Measurements from ENCODE around the gene SLC44A2.
A peak's percentile ranks its signal among the peaks of the same experiment; 100 is the strongest.

SLC44A2 gene

GRCh38 chr19:10625003-10625761 lies at the start of gene SLC44A2:
TSS of gene SLC44A2 (plus strand) at chr19:10625553. CDS start at chr19:10625634, 81 bp downstream.
- DNase-seq (ENCODE audit: low read depth in 3 of 3): no peak

GRCh38 chr19:10577951-10578350 lies 47.4 kb upstream of the SLC44A2 start:
- no peak for DNase-seq (ENCODE audit: low read depth in 3 of 3)

- peak; percentile 80 to 86 (median 81) for DNase-seq (ENCODE audit: low read depth in 3 of 3)
Measured at GRCh38 chr19:10580979-10581631, 44.2 kb upstream of the SLC44A2 start.

GRCh38 chr19:10582091-10582490 lies 43.3 kb upstream of the SLC44A2 start:
- no peak for DNase-seq (ENCODE audit: low read depth in 3 of 3)

- DNase-seq (ENCODE audit: low read depth in 3 of 3): no peak
Measured at GRCh38 chr19:10583036-10583776, 42.1 kb upstream of the SLC44A2 start.

- DNase-seq (ENCODE audit: low read depth in 3 of 3): no peak
Measured at GRCh38 chr19:10586396-10586795, 39.0 kb upstream of the SLC44A2 start.

GRCh38 chr19:10587022-10587838 lies 38.1 kb upstream of the SLC44A2 start, which contains the start of gene AP1M2:
TSS of gene AP1M2 (minus strand) at chr19:10587312. CDS start at chr19:10587231, 81 bp downstream.
- no peak for DNase-seq (ENCODE audit: low read depth in 3 of 3)

- DNase-seq (ENCODE audit: low read depth in 3 of 3): no peak
Measured at GRCh38 chr19:10587839-10588150, 37.6 kb upstream of the SLC44A2 start.

GRCh38 chr19:10593148-10593547 lies 32.2 kb upstream of the SLC44A2 start:
- DNase-seq (ENCODE audit: low read depth in 3 of 3): no peak

- DNase-seq (ENCODE audit: low read depth in 3 of 3): no peak
Measured at GRCh38 chr19:10593820-10594637, 31.3 kb upstream of the SLC44A2 start.

- DNase-seq (ENCODE audit: low read depth in 3 of 3): no peak
Measured at GRCh38 chr19:10600149-10600548, 25.2 kb upstream of the SLC44A2 start.

GRCh38 chr19:10601999-10602329 lies 23.4 kb upstream of the SLC44A2 start:
- no peak for DNase-seq (ENCODE audit: low read depth in 3 of 3)

GRCh38 chr19:10602330-10603083 lies 22.8 kb upstream of the SLC44A2 start:
- DNase-seq (ENCODE audit: low read depth in 3 of 3): peak; percentile 78 to 91 (median 79)

- peak; percentile 51 to 61 (median 57) for DNase-seq (ENCODE audit: low read depth in 3 of 3)
Measured at GRCh38 chr19:10603084-10603872, 22.1 kb upstream of the SLC44A2 start.

- DNase-seq (ENCODE audit: low read depth in 3 of 3): no peak
Measured at GRCh38 chr19:10603873-10604459, 21.4 kb upstream of the SLC44A2 start.

GRCh38 chr19:10604460-10604980 lies 20.8 kb upstream of the SLC44A2 start:
- DNase-seq (ENCODE audit: low read depth in 3 of 3): no peak

- DNase-seq (ENCODE audit: low read depth in 3 of 3): no peak
Measured at GRCh38 chr19:10611907-10612306, 13.4 kb upstream of the SLC44A2 start.

GRCh38 chr19:10612499-10613119 lies 12.7 kb upstream of the SLC44A2 start:
- DNase-seq (ENCODE audit: low read depth in 3 of 3): no peak

Measured in stimulated activated CD4-positive, alpha-beta T cell treated with anti-CD3 and anti-CD28 coated beads, TNF-alpha, amount 100 ng/mL, for 48 hours (primary cell).